HS-27A (cell line): Measurements from ENCODE around the gene LIPK.
"Not testable (repeated sequence)": the region's sequence is repeated elsewhere in the genome, so short reads cannot be mapped to it uniquely, and the experiment has no call there.

Experiments used
- DNase-seq: peaks from one replicate; pipeline ENCODE4 v3.0.0-alpha.2; 2012; ENCODE audit warnings: low read depth, missing footprints

Gene LIPK, protein sequence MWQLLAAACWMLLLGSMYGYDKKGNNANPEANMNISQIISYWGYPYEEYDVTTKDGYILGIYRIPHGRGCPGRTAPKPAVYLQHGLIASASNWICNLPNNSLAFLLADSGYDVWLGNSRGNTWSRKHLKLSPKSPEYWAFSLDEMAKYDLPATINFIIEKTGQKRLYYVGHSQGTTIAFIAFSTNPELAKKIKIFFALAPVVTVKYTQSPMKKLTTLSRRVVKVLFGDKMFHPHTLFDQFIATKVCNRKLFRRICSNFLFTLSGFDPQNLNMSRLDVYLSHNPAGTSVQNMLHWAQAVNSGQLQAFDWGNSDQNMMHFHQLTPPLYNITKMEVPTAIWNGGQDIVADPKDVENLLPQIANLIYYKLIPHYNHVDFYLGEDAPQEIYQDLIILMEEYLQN

GRCh38 chr10:88705958-88706357 is at the start of gene LIPK:
Gene LIPK, plus strand, starts transcription at chr10:88706249. Its CDS starts 18,295 bp downstream, at chr10:88724544.
- DNase-seq = no peak

DNA sequence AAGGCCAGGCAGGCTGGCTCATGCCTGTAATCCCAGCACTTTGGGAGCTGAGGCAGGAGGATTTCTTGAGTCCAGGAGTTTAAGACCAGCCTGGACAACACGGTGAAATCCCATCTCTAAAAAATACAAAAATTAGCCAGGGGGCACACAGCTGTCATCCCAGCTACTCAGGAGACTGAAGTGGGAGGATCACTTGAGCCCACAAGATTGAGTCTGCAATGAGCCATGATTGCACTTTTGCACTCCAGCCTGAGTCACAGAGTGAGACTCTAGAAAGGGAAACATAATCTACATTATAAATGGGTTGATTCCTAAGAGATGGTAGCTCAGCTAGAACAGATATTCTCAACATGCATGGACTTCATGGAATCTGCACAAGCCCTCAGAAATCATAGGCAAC is 48.1 kb upstream of the LIPK start:
- DNase-seq = no peak

GRCh38 chr10:88659725-88660597 is 46.1 kb upstream of the LIPK start:
- no peak for DNase-seq

DNA sequence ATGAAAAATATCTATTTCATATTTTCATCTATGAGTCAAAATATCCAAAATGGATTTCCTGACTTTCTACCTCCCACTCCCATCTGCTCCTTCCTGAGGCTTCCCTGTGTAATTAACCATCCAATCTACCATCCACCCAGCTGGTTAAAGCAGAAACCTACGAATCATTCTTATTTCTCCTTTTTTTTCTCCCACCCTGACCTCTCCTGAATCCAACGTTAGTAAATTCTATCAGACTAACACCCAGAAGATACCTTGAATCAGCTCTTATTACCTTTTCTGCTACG is 45.5 kb upstream of the LIPK start:
- DNase-seq = no peak

- DNase-seq = no peak
Observed at GRCh38 chr10:88661018-88661417, 45.0 kb upstream of the LIPK start.

- no peak for DNase-seq
Observed at GRCh38 chr10:88661577-88661976, 44.5 kb upstream of the LIPK start.

GRCh38 chr10:88663153-88663552 is 42.9 kb upstream of the LIPK start:
- DNase-seq = not testable (repeated sequence)

DNA sequence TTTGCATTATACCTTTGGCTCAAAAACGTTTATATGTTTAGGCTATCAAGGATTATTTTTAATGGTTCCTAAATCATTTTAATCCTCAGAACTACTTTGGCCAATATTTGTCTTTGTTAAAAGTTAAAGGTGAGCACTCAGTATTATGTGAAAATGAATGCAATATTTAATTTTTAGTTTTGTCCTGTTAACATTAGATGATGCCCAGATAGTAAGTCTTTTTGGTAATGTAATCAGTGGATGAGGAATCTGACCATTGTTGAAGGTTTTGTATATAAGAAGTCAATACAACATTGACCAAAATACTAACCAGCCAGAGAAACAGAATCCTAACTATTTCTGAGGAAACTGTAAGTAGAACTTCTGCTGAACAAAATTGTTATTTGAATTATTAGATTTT is 41.9 kb upstream of the LIPK start, which contains the start of gene LIPF:
LIPF (plus strand) TSS at position 301 of the 400 bp plus-strand sequence. CDS start 2,856 bp downstream, outside the sequence.
- no peak for DNase-seq

- no peak for DNase-seq
Observed at GRCh38 chr10:88668465-88668864, 37.6 kb upstream of the LIPK start.

- DNase-seq = no peak
Observed at GRCh38 chr10:88670497-88670896, 35.6 kb upstream of the LIPK start.

GRCh38 chr10:88672041-88672440 is 34.0 kb upstream of the LIPK start:
- DNase-seq = no peak

- no peak for DNase-seq
Observed at GRCh38 chr10:88676283-88677060, 29.6 kb upstream of the LIPK start.

GRCh38 chr10:88680958-88681357 is 25.1 kb upstream of the LIPK start:
- no peak for DNase-seq

- DNase-seq = no peak
Observed at GRCh38 chr10:88682491-88682890, 23.6 kb upstream of the LIPK start.

GRCh38 chr10:88687853-88688467 is 18.1 kb upstream of the LIPK start:
- DNase-seq = no peak

GRCh38 chr10:88689366-88689765 is 16.7 kb upstream of the LIPK start:
- no peak for DNase-seq

DNA sequence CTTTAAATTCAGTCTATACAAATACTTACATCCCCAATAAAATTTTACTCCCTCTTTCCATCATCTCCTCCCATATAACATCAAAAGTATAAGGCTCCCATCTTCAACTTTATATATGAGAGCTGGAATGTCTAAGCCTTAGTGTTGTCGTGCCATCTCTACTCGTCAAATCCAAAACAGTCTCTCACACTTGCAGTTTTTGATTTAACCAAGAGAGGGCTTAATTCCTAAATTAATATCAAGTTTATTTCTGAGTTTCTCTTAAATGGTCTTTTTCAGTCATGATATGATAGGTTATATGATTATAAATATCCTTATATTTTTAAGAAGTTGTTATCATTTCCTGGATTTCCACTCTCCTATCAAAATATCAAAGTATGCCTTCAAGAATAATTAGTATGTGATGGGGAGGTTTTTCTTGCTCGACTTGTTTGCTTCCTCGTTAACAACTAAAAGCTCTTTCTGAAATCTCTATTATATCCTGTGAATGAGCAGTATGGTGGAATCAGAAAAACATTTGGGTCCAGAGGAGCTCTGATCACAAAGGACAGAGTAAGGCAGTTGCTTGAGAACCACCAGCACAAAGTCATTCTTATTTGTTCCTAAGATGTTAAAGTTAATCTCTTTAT is 12.5 kb upstream of the LIPK start:
- no peak for DNase-seq

GRCh38 chr10:88702848-88703597 is 3.0 kb upstream of the LIPK start:
- DNase-seq = no peak

DNA sequence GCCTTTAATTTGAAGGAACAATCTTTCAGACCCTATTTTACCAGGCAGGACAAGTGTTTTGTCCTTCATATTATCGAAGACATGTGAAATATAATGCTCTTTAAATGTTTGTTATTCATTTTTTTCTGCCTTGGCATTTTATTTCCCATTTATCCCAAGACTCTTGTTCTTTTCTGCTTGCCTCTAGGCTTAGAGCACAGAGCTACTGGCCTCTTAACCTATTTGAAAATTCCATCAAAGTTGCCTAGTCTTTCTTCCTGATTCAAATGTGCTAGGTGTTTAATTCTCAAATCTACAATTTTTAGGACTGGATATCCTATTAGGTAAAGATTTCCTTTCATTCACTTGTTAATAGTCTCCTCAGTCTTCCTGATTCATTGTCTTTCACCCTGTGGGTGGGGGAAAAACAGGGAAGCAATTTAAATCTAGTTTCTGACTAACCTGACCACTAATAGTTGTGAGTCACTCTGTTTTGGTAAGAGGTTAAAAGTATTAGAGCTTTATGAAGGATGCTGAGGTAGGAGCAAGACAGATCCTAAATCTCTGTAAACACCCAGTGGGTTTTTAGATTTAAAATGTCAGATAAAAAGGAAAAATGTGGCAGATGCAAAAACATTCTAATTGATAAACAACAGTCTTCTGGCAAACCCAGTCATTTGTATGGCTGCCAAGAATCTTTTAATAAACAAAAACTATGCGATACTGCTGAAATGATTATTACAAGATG is 1.5 kb downstream of the LIPK start:
- peak; percentile 17 for DNase-seq

- not testable (repeated sequence) for DNase-seq
Observed at GRCh38 chr10:88709361-88709760, 3.3 kb downstream of the LIPK start.
